GM12891 (cell line): ENCODE data around the gene ZCCHC24.

Source experiments
- POLR2A ChIP-seq: IDR thresholded peaks from 2 replicates; pipeline ENCODE4 v1.6.1; 2011; ENCODE audit warnings: low read depth, low read length, control low read depth
- POLR2AphosphoS5 ChIP-seq: IDR thresholded peaks from 2 replicates; pipeline ENCODE4 v1.6.1; 2011; ENCODE audit warnings: low read depth, low read length, control low read depth
- SPI1 ChIP-seq: IDR thresholded peaks from 2 replicates; pipeline ENCODE4 v1.6.1; 2011; ENCODE audit warnings: low read depth, low read length, control low read depth
- TAF1 ChIP-seq: IDR thresholded peaks from 2 replicates; pipeline ENCODE4 v1.6.1; 2011; ENCODE audit warnings: low read depth, low read length, control low read depth

DNA sequence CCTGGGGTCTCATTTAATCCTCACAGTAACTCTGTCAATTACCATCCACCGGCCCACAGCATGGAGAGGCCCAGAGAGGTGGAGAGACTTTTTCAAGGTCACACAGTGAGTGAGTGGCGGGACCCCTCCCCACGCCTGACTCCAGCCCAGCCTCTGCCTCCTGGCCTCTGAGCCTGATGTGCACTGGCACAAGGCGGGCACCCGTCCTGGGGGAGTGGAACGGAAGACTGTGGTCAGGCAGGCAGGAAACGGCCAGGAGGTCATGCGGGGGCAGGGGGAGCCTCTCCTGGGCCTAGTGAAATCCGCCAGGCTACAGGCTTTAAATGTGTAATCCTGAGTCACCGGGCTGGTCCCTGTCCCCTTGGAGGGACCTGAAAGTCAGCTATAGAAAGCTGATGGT lies 32.2 kb downstream of the ZCCHC24 start:
- no peak for TF ChIP-seq POLR2A
- TF ChIP-seq SPI1, result no peak
- no peak for TF ChIP-seq TAF1
- TF ChIP-seq POLR2AphosphoS5, result no peak
